H7 (cell line): ENCODE measurements around the gene IL17RB. TPM values are rescaled to one million over a fixed set of nuclear protein-coding genes. Genes with fewer than 3 reads are reported as not detected.
A peak's percentile ranks its signal among the peaks of the same experiment; 100 is the strongest.

Source experiments
- DNase-seq: peaks from one replicate; pipeline ENCODE4 v3.0.0; 2012
- H3K27me3 ChIP-seq: 2 replicates; pipeline ENCODE4 v1.6.0; 2011; ENCODE audit warnings: mild to moderate bottlenecking, low read length; ENCODE audit not compliant: control insufficient read depth, insufficient read depth
- H3K36me3 ChIP-seq: replicated peaks from 2 replicates; pipeline ENCODE4 v1.5.1; 2011; ENCODE audit warnings: low read length; ENCODE audit not compliant: control insufficient read depth, insufficient read depth
- H3K4me3 ChIP-seq: 2 replicates; pipeline ENCODE4 v1.5.1; 2011; ENCODE audit warnings: low read depth, mild to moderate bottlenecking, control low read depth, low read length, moderate library complexity; ENCODE audit not compliant: insufficient read depth
- total RNA-seq: library from RNA; depleted of rRNA; stranded (reverse); fragments of >200 nt; shearing (Covaris generic); gene quantifications from 2 replicates; pipeline ENCODE4 v1.2.3, GENCODE V29; 2014

The IL17RB gene
- total RNA-seq, 1 experiment from 2014 or later: 8.9 TPM

DNA sequence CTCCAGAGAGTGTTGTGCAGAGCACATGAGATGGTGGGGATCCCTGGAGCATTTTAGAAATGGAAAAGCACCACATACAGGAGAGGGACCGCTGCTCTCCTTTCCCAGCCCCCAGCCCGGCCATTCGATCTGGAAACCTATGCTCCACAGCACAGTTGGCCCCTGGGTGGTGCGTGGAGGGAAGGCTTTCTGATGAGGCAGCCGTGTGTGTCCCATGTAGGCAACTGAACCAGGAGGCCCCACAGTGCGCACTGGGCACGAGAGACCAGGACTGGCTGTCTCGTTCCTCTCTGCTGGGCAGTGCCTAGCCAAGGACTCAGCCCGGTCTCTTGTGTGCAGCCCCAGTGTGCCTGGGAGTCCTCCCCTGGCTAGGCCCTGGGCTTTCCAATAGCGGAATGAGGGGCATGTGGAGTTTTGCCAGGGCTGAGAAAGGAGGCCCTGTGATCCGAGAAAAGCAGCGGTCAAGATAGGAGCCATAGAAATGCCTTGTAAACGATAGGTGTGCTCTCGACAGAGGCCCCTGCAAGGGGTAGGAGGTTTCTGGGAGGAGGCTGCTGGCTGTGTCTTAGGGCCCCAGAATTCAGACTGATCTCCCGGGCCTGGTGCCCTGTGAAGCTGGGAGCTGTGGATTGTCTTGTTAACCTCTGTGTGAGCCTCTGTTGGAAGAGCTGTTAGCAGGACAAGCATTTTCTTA lies 39.1 kb upstream of the IL17RB start:
- no peaks in the 10 kb centered on the region; the same call in 1 of the 2 replicates for H3K27me3 ChIP-seq
- no peaks in the 10 kb centered on the region for H3K36me3 ChIP-seq
- DNase-seq: no peak
- no peak overlapping the region for H3K4me3 ChIP-seq

DNA sequence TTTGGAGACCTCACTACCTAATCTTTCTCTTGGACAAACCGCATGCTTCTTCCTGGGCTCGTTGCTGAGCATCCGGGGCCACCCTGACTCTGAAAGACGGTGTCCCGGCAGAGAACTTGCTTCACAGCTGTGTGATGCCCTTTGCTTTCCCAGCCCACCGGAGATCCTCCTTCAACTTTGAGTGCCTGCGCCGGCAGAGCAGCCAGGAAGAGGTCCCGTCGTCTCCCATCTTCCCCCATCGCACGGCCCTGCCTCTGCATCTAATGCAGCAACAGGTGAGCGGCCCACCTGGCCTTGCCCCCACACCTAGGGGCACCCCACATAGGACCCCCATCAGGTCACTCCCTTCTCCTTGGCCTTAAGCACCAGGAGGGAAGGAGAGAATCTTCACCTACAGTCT lies 37.9 kb upstream of the IL17RB start:
- DNase-seq: no peak
- no peaks in the 10 kb centered on the region for H3K36me3 ChIP-seq
- no peaks in the 10 kb centered on the region; the same call in 1 of the 2 replicates for H3K27me3 ChIP-seq
- H3K4me3 ChIP-seq: no peak overlapping the region

DNA sequence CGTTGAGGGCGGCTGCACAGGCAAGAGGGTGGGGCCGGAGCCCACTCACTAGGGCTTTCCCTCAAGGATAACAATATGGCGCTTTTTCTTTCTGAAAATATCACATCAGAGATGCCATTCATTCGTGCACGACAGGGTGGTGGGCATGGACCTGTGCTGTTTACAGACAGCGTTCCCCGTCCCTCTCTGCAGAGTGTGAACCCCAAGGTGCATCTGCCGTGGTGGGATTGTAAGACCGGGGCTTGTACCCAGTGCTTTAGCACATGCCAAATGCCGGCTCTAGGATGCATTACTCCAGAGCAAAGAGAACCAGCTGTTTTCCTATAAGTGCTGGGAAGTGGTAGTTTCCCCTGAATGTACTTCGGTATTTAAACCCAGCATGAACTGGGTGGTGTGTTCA lies 37.1 kb upstream of the IL17RB start:
- no peaks in the 10 kb centered on the region for H3K36me3 ChIP-seq
- H3K4me3 ChIP-seq: no peak overlapping the region
- no peaks in the 10 kb centered on the region; the same call in 1 of the 2 replicates for H3K27me3 ChIP-seq
- DNase-seq: no peak

DNA sequence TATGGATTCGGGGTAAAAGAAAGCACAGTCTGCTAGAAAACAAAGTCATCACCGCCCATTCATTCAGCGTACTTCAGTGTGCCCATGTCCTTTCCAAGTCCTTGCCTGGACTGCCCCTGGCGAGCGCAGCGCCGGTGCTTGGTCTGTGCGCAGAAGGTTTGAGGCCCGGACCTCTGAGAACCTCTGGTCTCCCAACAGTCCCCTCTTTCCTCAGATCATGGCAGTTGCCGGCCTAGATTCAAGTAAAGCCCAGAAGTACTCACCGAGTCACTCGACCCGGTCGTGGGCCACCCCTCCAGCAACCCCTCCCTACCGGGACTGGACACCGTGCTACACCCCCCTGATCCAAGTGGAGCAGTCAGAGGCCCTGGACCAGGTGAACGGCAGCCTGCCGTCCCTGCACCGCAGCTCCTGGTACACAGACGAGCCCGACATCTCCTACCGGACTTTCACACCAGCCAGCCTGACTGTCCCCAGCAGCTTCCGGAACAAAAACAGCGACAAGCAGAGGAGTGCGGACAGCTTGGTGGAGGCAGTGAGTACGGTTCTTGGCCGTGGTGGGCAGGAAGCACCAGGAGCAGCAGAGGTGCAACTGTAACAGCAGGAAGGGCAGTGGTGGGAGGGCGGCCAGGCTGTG lies 36.5 kb upstream of the IL17RB start:
- Histone ChIP-seq H3K36me3 (no peaks in the 10 kb centered on the region), H3K27me3 (no peaks in the 10 kb centered on the region), H3K4me3 (no peak overlapping the region)
- DNase-seq: no peak

DNA sequence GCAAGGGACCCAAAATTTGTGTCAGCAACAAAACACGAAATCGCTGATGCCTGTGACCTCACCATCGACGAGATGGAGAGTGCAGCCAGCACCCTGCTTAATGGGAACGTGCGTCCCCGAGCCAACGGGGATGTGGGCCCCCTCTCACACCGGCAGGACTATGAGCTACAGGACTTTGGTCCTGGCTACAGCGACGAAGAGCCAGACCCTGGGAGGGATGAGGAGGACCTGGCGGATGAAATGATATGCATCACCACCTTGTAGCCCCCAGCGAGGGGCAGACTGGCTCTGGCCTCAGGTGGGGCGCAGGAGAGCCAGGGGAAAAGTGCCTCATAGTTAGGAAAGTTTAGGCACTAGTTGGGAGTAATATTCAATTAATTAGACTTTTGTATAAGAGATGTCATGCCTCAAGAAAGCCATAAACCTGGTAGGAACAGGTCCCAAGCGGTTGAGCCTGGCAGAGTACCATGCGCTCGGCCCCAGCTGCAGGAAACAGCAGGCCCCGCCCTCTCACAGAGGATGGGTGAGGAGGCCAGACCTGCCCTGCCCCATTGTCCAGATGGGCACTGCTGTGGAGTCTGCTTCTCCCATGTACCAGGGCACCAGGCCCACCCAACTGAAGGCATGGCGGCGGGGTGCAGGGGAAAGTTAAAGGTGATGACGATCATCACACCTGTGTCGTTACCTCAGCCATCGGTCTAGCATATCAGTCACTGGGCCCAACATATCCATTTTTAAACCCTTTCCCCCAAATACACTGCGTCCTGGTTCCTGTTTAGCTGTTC lies 35.0 kb upstream of the IL17RB start:
- H3K4me3 ChIP-seq: no peak overlapping the region
- DNase-seq: no peak
- no peaks in the 10 kb centered on the region; the same call in 1 of the 2 replicates for H3K36me3 ChIP-seq
- H3K27me3 ChIP-seq: no peaks in the 10 kb centered on the region

DNA sequence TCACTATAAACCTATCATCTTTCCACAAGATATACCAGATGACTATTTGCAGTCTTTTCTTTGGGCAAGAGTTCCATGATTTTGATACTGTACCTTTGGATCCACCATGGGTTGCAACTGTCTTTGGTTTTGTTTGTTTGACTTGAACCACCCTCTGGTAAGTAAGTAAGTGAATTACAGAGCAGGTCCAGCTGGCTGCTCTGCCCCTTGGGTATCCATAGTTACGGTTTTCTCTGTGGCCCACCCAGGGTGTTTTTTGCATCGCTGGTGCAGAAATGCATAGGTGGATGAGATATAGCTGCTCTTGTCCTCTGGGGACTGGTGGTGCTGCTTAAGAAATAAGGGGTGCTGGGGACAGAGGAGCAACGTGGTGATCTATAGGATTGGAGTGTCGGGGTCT lies 33.9 kb upstream of the IL17RB start:
- Histone ChIP-seq H3K4me3 (no peak overlapping the region), H3K36me3 (no peaks in the 10 kb centered on the region; the same call in 1 of the 2 replicates), H3K27me3 (no peaks in the 10 kb centered on the region)
- DNase-seq: peak; percentile 83

DNA sequence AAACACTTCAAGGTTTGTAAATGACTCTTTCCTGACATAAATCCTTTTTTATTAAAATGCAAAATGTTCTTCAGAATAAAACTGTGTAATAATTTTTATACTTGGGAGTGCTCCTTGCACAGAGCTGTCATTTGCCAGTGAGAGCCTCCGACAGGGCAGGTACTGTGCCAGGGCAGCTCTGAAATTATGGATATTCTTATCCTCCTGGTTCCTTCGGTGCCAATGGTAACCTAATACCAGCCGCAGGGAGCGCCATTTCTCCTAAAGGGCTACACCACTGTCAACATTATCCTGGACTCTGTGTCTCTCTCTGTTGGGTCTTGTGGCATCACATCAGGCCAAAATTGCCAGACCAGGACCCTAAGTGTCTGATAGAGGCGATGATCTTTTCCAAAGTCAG lies 33.1 kb upstream of the IL17RB start:
- H3K36me3 ChIP-seq: no peaks in the 10 kb centered on the region; the same call in 1 of the 2 replicates
- H3K27me3 ChIP-seq: no peaks in the 10 kb centered on the region
- H3K4me3 ChIP-seq: no peak overlapping the region
- DNase-seq: no peak

DNA sequence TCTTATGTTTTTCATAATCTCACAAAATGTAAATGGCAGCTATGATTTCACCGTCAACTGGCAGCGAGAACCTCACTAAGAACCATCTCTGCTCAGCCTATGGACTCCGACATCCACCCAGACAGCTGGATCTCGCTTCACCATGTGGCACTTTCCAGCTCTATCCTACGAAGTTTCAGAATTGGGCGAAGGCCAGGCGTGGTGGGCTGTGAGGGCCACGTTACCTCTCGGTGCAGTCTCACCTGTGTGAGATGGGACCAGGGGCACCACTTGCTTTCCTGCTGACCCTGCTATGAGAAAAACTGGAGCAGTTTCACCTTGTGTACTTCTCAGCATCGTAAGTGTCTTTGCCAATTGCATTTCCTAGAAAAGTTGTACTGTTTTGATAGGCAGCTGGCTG lies 32.5 kb upstream of the IL17RB start:
- Histone ChIP-seq H3K36me3 (peaks cover 2% of the 10 kb centered on the region; the same call in 1 of the 2 replicates), H3K4me3 (no peak overlapping the region), H3K27me3 (no peaks in the 10 kb centered on the region)
- no peak for DNase-seq

DNA sequence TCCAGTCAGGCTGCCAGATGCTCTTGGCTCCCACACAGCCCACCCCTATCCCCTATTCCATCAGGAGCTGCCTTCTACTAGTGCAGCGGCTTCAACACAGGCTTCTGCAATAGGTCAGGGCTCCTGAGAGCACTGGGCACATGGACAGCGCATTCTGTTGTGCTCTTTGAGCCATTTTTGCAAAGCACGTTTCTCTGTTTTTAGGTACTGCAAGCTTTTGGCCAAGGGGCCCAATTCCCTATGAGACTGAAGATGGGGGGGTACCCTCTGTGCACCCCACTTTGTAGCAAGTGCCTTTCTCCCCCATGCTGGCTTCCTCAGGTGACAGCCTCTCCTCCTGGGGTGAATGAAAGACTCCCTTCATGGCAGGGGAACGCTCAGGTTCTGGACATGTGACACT lies 31.3 kb upstream of the IL17RB start:
- H3K27me3 ChIP-seq: no peaks in the 10 kb centered on the region
- H3K4me3 ChIP-seq: no peak overlapping the region
- DNase-seq: no peak
- H3K36me3 ChIP-seq: peaks cover 6% of the 10 kb centered on the region; the same call in 1 of the 2 replicates

DNA sequence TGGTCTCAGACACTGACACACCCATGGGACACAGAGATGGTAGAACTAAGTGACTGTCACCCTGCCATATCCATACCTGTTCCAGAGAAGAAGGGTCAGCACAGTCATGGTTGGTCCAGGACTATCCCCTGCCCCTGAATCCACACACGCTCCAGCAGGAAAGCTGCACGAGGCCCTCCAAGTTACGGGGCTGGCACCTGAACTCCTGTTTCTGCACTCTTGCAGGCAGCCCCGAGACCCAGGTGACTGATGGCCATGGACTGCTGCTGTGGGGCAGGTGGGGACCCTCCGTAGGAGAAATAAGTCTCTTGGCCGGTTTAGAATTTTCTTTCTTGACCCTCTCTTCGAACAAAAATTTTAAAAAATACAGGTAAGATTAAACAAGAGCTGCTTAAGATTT lies 30.7 kb upstream of the IL17RB start:
- DNase-seq: no peak

DNA sequence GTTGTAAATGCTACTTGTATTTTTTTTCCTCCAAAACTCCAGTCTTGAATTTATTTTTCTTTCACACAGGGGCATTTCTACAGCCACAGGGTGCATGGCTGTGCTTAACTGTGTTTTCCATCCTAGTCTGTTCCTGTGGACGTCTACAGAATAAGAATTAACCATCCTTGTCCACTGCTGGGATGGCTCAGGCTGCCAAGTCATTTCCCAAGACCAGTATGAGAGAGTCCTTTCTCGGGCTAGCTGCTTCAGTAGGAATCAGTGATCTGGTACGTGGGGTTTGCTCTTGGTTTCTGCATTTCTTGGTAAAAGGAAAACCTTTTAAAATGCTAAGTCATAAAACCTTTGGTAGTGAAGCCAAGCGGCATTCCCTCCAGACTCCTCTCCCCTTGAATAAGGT lies 29.9 kb upstream of the IL17RB start:
- Histone ChIP-seq H3K27me3 (no peaks in the 10 kb centered on the region), H3K4me3 (no peak overlapping the region), H3K36me3 (peaks cover 7% of the 10 kb centered on the region)
- DNase-seq: no peak

More for the DNA sequence above, 30.7 kb upstream of the IL17RB start:
- H3K36me3 ChIP-seq: peaks cover 7% of the 10 kb centered on the region; the same call in 1 of the 2 replicates
- H3K27me3 ChIP-seq: no peaks in the 10 kb centered on the region
- no peak overlapping the region for H3K4me3 ChIP-seq

DNA sequence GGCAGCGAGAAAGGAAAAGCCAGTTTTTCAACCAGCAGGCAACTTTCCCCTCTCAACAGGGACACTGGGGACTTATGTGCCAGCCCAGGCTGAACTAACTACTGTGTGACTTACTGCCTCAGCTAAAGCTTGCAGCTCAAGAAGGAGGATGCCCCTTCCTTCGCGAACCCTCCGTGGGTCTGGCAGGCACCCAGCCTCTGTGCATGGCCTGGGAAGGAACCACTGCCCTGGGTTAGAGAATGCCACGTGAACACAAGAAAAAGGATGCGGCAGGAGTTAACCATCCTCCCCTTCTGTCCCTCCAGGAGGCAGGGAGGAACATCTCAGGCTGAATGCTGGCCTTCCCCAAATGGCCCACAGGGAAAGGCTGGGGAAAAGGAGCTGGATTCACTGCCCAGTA lies 29.2 kb upstream of the IL17RB start:
- H3K27me3 ChIP-seq: no peaks in the 10 kb centered on the region
- no peak for DNase-seq
- no peak overlapping the region for H3K4me3 ChIP-seq
- peaks cover 7% of the 10 kb centered on the region for H3K36me3 ChIP-seq

DNA sequence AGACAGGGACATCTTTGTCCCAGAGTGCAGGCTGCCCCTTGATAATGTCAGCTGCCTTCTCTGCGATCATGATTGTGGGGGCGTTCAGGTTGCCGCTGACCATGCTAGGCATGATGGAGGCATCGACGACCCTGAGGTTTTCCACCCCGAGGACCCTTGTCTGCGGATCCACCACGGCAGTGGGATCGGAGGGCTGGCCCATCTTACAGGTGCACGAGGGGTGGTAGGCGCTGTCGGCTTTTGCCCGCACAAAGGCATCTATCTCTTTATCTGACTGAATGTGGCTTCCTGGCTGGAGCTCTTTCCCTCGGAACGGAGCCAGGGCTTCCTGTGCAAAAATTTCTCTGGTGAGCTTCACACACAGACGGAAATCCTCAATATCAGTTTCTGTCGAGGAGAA lies 28.6 kb upstream of the IL17RB start:
- DNase-seq: no peak
- Histone ChIP-seq H3K36me3 (peaks cover 7% of the 10 kb centered on the region), H3K4me3 (no peak overlapping the region), H3K27me3 (no peaks in the 10 kb centered on the region)

DNA sequence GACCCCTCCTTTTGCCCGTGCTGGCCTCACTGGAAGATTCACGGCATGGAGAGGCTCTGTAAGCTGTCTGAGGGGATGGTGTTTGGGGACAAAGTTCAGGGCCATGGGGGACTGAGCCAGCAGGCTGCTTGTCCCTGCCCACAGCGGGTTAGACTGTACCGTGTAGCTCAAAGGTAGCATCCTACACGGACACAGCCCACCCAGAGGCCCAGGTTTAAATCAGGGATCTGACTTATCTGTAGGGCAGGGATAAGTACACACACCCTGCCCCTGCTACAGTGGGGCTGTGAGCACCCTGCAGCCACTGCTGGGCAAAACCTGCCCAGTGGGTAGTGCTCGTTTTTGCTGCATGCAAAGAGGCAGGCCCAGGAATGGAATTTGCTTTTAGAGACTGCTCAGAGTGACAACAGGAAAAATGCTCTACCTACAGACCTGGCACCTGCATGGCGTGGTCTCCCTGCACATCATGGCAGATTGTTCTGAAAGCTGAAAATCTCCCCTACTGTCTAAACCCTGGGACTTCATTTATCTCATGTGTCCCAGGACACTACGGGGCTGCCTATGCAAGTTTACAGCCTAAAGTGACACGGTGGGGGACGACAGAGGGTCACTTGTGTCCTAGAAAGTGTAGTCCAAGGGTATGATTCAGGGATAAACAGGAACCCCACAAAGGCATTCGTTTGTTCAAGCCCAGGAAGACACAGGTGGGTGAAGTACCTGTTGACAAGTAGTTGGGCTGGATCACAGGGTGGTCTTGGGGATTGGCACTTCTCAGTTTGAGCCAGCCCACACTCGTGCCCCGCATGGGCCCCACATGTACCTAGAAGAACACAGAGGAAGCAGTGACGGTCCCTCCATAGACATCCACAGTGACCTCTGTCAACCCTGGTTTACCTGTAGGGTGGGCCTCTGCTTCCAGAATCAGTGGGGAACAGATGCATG lies 27.9 kb upstream of the IL17RB start:
- no peaks in the 10 kb centered on the region for H3K27me3 ChIP-seq
- DNase-seq: no peak
- no peak overlapping the region for H3K4me3 ChIP-seq
- H3K36me3 ChIP-seq: peaks cover 7% of the 10 kb centered on the region
